Loucy (cell line): ENCODE measurements around the gene RNASE7.

Source experiments
- EZH2phosphoT487 ChIP-seq: fragments of 200-600 bp; IDR thresholded peaks from 2 replicates; pipeline ENCODE4 v1.6.1; 2018; ENCODE audit warnings: antibody characterized with exemption, mild to moderate bottlenecking, moderate library complexity, borderline replicate concordance
- TF ChIP-seq, protein P1 (sequence below): fragments of 200-600 bp; sonication (generic); conservative IDR thresholded peaks from 2 replicates; pipeline ENCODE4 v1.5.1; 2014; ENCODE audit warnings: mild to moderate bottlenecking, antibody characterized with exemption, low read length

DNA sequence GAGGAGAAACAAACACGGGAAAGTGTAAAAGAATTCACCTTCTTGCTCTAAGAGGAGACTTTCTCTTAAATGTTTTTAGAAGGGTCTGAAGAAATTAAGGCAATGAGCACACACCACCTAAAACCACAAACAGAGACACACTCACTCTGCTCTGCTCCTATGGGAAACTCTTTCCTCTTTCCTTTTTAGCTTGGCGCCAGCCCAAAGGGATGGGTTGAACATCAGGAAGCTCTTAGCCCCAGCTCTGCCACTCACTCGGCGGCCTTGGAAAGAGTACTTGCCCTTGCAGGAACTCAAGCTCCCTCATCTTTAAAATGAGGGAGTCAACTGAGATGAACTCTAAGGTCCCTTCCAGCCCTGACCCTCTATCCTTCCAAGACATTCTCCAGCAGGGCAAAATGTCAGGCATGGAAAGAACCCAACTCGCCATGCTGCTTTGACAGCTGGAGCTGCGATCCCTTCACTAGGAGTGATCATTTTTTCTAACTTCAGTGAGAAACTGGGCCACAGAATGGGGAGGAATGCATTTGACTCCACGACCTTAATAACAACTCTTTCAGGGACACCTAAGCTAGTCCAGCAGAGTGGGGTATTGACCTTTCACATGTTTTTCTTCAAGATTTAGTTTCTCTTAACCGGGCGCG, 14.5 kb downstream of the RNASE7 start:
- TF ChIP-seq, protein P1, sequence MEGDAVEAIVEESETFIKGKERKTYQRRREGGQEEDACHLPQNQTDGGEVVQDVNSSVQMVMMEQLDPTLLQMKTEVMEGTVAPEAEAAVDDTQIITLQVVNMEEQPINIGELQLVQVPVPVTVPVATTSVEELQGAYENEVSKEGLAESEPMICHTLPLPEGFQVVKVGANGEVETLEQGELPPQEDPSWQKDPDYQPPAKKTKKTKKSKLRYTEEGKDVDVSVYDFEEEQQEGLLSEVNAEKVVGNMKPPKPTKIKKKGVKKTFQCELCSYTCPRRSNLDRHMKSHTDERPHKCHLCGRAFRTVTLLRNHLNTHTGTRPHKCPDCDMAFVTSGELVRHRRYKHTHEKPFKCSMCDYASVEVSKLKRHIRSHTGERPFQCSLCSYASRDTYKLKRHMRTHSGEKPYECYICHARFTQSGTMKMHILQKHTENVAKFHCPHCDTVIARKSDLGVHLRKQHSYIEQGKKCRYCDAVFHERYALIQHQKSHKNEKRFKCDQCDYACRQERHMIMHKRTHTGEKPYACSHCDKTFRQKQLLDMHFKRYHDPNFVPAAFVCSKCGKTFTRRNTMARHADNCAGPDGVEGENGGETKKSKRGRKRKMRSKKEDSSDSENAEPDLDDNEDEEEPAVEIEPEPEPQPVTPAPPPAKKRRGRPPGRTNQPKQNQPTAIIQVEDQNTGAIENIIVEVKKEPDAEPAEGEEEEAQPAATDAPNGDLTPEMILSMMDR, result no peak
- TF ChIP-seq EZH2phosphoT487, result no peak
